ENCODE results near the gene ELAC2.

- no peak for TF ChIP-seq CTCF (IDR thresholded peaks at IDR 0.05)
- TF ChIP-seq EZH2 (IDR thresholded peaks at IDR 0.05; ENCODE audit: borderline replicate concordance, insufficient read depth, low read depth, low read length, poor library complexity, severe bottlenecking) = no peak
Measured at GRCh38 chr17:13010959-13011358, 6.9 kb downstream of the ELAC2 start.

All from B cell (primary cell).